Posterior vena cava (tissue), 2 donors: ENCODE measurements around the gene CLASP2. TPM values are rescaled to one million over a fixed set of nuclear protein-coding genes. Genes with fewer than 3 reads are reported as not detected.
A peak's percentile ranks its signal among the peaks of the same experiment; 100 is the strongest.
"Not testable (repeated sequence)": the region's sequence is repeated elsewhere in the genome, so short reads cannot be mapped to it uniquely, and the experiment has no call there.

Source experiments
- DNase-seq: peaks from one replicate; pipeline ENCODE4 v3.0.0-alpha.2; 2020; ENCODE audit warnings: low spot score
- intact Hi-C, 2 donors: fragments of 100-400 bp; cut with DNase I; formaldehyde crosslinking; loops; one replicate each; pipeline versions ENCODE4 v1.14.1 to v1.14.2; 2022 to 2023
- total RNA-seq, 2 donors: library from RNA; stranded (reverse); fragmentation: NEBNext Ultra II Directional; extraction: Animal tissue kit (Norgen Biotek cat#: 25700); gene quantifications; one replicate each; pipeline ENCODE4 v1.2.1, GENCODE V29; 2021
- donor health status: DM: yes; HTN: yes; CAD: no.
- donor health status: DM: yes; HTN: yes; CAD: no.

CLASP2 gene
- total RNA-seq, 2 donors from 2014 or later = 75.3 to 145 TPM

DNA sequence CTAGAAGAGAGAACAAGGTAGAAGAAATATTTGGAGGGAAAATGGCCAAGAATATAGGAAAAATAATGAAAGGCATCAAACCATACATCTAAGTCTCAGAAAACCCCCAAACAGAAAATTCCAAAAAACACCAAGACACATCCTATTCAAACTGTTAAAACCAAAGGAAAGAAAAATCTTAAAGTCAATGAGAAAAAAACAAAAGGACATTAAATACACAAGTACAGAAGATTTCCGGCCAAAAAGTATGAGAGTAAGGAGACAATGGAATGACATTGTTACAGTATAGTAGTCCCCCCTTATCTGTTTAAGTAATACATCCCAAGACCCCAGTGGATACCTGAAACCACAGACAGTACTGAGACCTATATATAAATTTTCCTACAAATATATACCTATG is 18.8 kb downstream of the CLASP2 start:
- intact Hi-C loops = no loop called here
- no peak for DNase-seq

DNA sequence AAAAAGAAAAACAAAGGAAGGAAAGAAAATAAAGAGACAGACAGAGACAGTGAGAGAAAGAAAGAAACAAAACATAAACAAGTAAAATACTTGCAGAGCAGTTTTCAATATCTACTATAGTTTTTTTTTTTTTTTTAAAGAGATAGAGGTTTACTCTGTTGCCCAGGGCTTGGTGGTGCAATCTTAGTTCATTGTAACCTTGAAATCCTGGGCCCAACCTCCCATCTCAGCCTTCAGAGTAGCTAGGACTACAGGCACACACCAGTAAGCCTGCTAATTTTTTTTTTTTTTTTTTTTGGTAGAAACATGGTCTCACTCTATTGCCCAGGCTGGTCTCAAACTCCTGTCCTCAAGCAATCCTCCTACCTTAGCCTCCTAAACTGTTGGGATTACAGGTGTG is 23.1 kb downstream of the CLASP2 start:
- intact Hi-C loops = no loop called here
- no peak for DNase-seq

DNA sequence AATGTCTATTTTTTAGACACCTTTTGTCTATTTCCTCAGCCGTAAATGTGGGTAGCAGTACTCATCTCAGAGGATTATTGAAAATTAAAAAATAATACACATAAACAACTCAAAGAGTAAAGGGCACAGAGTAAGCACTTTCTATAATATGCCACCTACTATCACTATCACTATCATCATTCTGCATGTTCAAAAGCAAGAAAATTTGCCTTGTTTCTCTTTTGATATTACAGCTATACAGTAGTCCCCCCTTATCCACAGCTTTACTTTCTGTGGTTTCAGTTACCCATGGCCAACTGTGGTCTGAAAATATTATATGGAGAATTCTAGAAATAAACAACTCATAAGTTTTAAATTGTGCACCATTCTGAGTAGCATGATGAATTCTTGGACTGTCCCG is 27.7 kb downstream of the CLASP2 start:
- intact Hi-C loops = no loop called here
- DNase-seq = no peak

DNA sequence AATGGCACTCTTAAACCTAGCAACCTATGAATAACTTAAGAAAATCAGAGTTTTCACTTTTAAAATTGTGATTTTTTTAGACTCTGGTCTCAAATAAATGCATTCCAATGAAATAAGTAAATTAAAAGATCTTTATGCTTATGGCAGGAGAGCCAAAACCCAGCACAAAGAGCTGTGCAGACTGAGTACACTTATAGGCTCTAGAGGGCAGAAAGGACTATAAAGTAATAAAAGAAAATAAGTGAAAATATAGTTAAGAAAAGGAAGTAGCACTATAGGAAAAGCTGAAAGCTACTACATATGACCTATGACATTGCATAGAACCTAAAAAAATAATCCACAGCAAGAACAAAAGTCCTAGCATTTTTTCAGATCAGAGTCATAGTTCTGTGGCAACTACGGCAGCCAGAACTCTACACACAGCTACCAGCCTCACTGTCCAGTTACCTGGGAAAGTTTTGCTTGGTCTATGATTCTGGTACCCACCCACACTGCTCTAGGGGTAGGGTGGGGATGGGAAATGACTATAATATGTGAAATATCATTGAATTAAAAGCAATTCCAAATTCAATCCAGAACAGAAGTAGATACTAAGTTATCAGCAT is 30.5 kb downstream of the CLASP2 start:
- intact Hi-C loops = no loop called here
- no peak for DNase-seq

DNA sequence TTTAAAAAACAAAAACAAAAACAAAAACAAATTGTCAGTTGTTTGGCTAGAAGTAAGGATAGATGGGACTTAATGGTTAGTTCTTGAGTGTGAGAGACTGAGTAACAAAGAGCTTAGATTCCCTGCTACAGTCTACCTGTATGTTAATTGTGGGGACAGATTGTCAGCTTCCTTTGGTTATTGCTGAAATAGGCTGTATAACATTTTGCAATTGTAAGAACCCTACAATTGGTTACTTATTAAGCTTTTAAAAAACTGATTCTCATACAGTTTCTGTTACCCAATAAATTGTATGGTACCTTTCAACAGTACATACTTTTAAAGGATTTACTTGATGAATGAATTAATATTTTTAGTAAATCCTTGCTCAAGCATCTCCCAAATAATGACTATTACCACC is 35.3 kb downstream of the CLASP2 start:
- no peak for DNase-seq
- intact Hi-C loops = no loop called here

DNA sequence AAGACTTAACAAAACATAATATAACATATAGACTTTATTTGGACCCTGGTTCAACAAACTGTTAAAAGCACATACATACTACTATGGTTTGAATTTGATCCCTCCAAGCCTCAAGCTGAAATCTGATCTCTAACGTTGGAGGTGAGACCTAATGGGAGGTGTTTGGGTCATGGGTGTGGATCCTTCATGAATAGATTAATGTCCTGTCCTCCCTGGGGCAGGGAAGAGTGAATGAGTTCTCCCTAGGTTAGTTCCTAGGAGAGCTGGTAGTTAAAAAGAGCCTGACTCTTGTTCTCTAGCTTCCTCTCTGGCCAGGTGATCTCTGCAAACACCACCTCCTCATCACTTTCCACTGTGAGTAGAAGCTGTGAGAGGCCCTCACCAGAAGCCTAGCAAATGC is 36.4 kb downstream of the CLASP2 start:
- DNase-seq = no peak
- intact Hi-C loops = no loop called here

DNA sequence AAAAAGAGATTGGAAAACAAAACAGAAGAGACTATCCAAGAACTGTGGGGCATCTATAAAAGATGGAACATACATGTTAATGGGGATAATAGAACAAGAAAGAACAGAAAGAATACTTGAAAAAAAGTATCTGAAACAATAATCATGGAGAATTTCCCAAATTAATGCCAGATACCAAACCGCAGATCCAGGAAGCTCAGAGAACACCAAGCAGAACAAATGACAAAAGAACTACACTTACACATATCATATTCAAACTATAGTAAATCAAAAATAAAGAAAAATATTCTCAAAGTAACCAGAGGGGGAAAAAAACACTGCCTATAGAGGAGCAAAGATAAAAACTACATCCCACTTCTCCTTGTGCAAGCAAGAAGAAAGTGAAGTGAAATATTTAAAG is 40.0 kb downstream of the CLASP2 start:
- no peak for DNase-seq
- intact Hi-C loops = no loop called here

DNA sequence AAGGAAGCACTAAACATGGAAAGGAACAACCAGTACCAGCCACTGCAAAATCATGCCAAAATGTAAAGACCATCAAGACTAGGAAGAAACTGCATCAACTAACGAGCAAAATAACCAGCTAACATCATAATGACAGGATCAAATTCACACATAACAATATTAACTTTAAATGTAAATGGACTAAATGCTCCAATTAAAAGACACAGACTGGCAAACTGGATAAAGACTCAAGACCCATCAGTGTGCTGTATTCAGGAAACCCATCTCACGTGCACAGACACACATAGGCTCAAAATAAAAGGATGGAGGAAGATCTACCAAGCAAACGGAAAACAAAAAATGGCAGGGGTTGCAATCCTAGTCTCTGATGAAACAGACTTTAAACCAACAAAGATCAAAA is 44.6 kb downstream of the CLASP2 start:
- intact Hi-C loops, DNase-seq: not testable (repeated sequence)

DNA sequence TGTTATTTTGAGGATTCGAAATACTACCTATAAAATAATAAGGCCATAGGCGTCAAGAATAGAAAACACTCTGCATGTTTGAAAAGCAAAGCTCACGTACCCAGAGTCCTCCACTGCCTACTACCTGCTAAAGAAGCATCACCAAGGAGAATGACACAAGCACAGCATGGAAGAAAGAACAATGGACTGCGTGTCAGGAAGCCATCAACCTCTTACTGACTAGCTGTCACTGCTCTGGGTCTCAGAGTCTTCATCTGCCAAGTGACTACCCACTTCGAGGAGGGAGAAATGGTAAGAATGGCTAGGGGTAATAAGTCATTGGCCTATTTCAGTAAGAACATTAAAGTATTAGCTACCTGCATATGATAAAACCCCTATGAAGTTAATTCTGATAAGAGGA is 49.4 kb downstream of the CLASP2 start:
- no peak for DNase-seq
- intact Hi-C loops = no loop called here

DNA sequence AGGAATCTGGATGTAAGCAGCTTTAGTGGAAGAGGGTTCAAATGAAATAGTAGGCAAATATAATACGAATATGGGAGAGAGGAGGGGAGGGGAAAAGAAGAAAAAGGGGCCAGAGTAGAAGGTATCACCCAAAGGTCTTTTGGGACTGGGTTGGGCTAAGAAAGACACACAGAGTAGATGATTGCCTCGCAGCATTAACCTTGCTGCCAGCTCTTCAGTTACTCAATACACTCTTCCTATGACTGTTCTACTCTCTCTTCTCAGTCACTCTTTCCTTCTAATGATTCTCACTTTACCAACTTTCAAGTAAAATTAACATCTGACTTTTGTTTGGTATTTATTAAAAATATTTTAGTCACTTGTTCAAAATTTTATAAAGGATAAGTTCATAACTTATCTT is 52.8 kb downstream of the CLASP2 start:
- intact Hi-C loops = no loop called here
- no peak for DNase-seq

DNA sequence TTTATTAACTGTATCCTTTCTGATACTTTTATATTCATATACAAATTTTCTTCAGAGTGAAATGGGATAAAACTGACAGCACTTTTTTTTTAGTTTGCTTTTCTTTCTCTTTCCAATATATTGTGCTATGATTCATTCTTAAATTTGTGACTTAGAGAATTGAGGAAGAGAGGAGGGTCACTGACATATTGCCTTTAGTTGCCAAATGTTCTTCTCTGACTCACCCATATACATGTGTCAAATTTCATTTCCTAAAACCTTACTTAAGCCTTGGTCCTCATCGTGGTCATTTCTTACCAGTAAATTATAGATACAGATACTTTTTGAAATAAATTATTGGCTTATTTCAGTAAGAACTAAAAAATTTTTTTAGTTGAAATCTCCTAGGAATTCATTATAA is 53.9 kb downstream of the CLASP2 start:
- intact Hi-C loops = no loop called here
- DNase-seq = no peak

DNA sequence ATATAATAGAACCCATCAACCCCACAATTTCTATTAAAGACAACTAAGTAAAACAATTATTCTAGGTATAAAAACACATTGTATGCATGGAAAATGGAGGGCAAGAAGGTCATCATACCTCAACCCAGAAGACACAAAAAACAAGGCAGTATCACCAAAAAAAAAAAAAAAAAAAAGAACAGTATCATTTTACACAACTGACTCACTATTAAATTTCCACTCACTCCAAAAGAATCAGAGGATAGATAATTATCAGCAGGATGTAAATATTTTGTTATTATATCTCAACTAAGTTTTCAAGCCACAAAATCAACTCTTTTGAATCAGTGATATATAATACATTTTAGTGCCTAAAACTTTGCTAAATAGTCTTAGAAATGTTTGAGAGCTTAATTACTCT is 55.0 kb downstream of the CLASP2 start:
- no peak for DNase-seq
- intact Hi-C loops = no loop called here

DNA sequence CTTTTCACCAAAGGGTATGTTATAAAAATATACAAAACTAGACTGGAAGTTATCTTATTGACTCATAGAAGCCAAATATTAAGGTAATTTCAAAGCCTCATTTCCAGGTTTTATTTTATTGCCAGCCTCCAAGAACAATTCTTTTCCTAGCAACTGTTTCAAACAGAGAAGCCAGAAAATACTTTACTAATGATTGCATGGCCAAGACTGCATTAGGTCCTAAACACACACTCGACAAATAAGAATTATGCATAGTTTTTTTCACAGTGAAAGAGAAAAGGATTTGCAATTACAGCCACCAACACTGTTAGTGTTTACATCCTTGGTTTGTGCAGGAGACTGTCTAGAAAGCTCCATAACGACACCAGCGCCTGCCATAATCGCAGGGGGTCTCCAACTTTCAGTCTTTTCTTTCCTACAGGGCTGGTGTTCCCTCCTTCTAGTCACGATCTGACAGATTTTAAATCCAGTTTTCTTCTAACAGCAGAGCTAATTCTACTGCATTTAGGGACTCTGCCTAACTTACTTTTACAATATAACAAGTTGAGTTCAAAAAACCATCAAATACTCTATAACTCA is 58.1 kb downstream of the CLASP2 start:
- intact Hi-C loops = no loop called here
- no peak for DNase-seq

DNA sequence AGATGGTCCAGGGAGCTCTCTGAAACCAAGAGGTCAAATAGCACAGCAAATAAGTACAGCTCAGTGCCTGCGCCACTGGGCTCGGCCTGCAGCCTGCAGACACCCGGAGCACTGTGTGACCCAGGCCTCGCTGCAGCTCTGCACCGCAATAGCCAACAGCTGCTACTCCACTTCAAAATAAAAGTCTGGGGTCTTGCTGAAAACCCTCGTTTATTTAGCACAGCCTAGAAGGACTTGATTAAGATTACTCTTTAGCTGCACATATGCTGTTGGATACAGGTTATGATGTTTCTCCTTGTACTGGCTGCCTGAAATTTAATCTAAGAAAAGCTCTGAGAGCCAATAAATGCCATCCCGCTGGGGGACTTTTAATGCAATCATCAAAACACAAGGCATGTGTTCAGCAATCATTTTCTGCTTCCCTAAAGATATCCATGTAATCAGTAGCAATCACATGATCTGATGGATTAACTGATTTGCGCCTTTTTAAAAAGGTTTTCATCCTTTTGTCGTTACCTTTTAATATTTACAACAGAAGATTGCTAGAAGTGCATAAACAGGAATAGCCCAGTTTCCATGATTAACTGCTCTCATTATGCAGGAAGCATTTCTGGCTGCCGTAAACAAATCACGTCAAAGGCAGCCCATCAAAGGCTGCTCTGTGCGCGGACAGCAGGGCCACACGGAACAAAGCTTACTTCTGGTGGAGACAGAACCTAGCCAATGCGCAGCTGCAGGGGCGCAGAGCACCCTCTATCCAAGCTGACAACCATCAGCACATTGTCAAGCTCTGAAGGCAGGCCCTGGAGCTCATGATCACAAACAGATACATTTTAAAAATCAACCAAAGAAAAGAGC is 58.8 kb downstream of the CLASP2 start:
- intact Hi-C loops = no loop called here
- peak; percentile 86 for DNase-seq

DNA sequence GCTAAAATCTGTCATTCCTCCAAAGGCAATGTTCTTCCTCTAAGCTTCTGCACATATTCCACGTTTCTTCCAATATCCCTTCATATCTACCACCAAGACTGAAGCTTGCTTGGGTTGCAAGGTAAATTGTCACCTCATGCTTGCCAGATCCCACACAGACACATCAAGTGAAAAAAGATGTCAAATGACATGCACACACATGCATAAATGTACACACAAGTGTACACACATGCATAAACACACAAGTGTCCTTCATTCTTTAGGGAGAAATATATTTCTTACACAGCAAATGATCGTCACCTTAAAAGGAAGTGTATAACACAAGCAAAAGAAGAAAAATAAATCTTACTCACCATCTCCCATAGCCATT is 59.4 kb downstream of the CLASP2 start:
- no peak for DNase-seq
- intact Hi-C loops = no loop called here

DNA sequence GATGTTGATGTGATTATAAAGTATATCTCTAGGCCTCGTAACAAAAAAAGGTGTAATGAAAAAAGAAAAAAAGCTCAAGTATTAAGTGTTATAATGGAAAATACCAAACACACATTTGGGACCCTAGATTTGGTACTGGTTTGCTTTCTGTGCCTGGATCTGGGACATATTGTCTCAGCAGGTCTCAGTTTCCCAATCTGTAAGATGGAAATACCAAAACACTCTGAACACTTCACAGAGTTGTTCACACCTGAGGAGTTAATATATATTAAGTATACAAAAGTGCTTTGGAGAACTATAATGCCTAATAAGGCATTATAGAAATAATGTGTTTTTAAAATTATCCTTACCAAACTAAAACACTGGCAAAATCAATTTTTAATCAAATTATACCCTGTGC is 60.0 kb downstream of the CLASP2 start:
- intact Hi-C loops = no loop called here
- no peak for DNase-seq

DNA sequence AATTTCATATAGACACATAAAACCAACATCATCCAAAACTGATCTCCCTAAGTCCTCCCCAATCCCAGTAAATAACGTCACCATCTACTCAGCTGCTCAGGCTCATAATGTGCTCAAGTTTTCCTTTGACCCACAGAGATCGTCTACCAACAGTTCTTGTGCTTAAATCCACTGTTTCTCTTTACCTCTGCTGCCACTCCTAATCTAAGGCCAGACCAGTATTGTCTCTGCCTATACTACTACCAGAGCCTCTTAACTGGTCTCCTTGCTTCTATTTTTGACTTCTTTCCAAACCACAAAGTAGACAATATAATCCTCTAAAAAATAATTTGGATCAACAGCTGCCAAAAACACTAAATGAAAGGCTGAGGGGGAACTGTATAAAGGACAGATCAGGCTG is 65.3 kb downstream of the CLASP2 start:
- DNase-seq = no peak
- intact Hi-C loops = no loop called here

DNA sequence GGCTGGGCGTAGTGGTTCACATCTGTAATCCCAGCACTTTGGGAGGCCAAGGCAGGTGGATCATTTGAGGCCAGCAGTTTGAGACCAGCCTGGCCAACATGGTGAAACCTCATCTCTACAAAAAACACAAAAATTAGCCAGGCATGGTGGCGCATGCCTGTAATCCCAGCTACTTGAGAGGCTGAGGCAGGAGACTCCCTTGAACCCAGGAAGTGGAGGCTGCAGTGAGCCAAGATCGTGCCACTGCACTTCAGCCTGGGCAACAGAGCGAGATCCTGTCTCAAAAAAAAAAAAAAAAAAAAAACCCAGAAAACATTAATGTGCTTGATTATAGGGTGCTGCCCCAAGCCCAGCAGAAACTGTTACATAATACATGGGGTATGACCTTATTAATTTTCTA is 67.0 kb downstream of the CLASP2 start:
- intact Hi-C loops, DNase-seq: not testable (repeated sequence)

DNA sequence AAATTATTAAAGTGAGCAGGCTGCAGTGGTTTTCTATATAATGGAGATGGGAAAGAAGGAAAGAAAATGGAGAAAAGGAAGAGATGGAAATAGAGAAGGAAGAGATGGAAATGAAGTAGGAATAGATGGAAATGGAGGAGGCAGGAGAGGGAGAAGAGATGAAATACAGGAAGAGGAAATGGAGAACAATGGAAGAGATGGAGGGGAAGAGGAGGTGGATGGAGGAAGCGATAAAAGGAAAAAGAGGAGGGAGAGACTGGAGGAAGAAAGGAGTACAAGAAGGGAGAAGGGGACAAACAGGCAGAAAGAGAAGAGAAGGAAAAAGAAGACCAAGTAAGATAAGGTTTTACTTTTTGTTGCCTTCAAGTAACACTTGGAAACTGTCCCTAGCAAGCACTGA is 67.6 kb downstream of the CLASP2 start:
- DNase-seq = no peak
- intact Hi-C loops = no loop called here

DNA sequence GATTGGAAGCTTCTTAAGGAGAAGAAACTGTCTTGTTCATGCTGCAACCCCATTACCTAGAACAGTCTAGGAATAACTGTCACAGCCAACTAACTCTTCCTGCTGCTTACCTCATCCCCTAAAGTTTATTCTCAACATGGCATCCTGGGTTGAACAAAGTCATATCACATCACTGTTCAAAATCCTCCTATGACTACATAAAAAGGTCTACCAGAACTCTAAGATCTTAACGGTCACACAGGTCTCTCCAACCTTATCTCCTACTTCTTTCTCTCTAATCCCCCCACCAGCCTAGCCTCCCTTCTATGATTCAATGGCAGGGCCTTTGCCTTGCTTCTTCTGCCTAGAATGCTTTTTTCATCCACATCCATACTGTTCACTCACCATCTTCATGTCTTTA is 69.3 kb downstream of the CLASP2 start:
- DNase-seq = no peak
- intact Hi-C loops = loop anchor here in 1 of 2 donors (10.0 kb wide), 1 partner anchor 66 kb away; the partner anchor contains the start of gene CLASP2

DNA sequence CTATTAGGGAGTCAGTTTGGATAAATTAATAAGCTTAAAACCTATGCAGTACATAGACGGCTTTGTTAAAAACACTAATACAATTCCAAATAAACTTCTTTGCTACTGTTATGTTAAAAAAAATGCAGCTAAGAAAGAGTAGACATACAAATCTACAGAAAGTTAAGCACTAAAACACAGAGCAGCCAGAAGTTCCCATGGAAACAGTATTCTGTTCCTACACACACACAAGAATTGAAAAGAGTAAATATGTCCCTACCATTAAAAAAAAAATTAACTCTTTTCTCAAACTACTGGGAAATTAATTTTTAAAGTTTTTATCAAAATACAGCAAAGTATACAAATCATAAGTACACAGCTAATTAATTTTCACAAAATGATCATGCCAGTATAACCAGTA is 71.6 kb downstream of the CLASP2 start:
- no peak for DNase-seq
- intact Hi-C loops = loop anchor here in 1 of 2 donors (10.0 kb wide), 1 partner anchor 68 kb away; the partner anchor contains the start of gene CLASP2
